ENCODE measurements around the gene GALNT2. TPM values are rescaled to one million over a fixed set of nuclear protein-coding genes. Genes with fewer than 3 reads are reported as not detected.

Gene GALNT2
- total and polyA plus RNA-seq, 2 of the 4 experiments (the other 2 are of a cell fraction): 50.4 to 189 TPM

DNA sequence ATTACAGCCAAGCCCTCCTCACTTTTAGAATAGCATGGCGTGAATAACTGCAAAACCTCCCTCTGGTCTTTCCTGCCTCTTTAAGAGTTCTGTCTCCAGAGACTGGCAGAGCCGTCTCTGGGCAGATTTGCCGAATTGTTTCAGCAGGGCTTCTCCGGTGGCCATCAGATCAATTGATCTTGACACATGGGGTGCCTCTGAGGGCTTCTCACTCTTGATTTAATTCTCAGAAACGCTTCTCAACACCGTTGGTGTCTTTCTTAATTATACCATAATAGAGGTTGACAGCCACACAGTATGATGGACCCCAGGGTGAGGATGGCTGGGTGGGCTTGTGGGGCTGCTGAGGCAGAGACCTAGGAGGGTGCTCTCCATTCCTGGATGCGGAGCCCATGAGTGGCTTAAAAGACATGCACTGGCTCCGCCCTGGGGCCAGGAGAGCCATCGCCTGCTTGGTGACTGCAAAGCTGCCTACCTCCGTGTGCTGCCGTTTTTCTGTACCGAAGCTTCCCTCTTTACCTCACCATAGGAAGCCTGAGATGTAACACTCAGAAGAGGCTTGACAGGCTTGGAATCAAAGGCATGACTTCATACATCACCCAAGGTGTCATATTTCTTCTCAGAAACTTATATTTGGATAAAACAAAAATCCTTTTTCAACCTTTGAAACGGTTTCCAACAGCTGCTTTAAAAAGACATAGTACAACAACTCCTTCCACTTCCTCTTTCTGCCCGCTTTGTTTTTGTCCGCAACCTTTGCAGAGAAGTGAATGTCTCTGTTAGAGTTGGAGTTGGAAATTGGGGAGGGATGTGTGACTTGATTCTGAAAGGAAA, 82.9 kb downstream of the GALNT2 start:
- no peak overlapping the region for H3K4ac ChIP-seq (ENCODE audit: low read depth, low read length)
- no peak overlapping the region for H2AK5ac ChIP-seq (ENCODE audit: low read depth, low read length)
- ATAC-seq (ENCODE audit: low read depth) (no peak), DNase-seq (peak; percentile 32)
- no peaks in the 10 kb centered on the region for H3K9me3 ChIP-seq (ENCODE audit: control insufficient read depth, insufficient read depth, low read length)
- H3K4me1 ChIP-seq (ENCODE audit: control insufficient read depth, insufficient read depth, low read length): peaks cover 11% of the 10 kb centered on the region; the same call in 1 of the 2 replicates
- peaks cover 64% of the 10 kb centered on the region for H4K20me1 ChIP-seq (ENCODE audit: insufficient read depth, low read length)
- WGBS, 2 experiments (ENCODE audit: extremely low coverage in 2 of 2, insufficient read length in 1 of 2): 84% methylated on average over 6 of the region's 15 CpGs; no CpG with 5 or more reads in 1 of the 2 experiments
- H3K56ac ChIP-seq (ENCODE audit: extremely low read depth, insufficient read depth, low read length): no peak overlapping the region
- no peaks in the 10 kb centered on the region for H3K36me3 ChIP-seq (ENCODE audit: control insufficient read depth, insufficient read depth, low read length)
- no peak overlapping the region for H2BK15ac ChIP-seq (ENCODE audit: low read depth, low read length)
- no peak overlapping the region for H4K5ac ChIP-seq (ENCODE audit: low read depth, low read length)
- H3K9me1 ChIP-seq (ENCODE audit: insufficient read depth, low read length): peaks cover 27% of the 10 kb centered on the region
- dilution Hi-C loops (cut with HindIII; ENCODE audit: low sequenced_read_pairs, unreplicated experiment) (no loop called here), intact Hi-C loops (cut with micrococcal nuclease) (no loop called here), in situ Hi-C loops (cut with MboI; ENCODE audit: low sequenced_read_pairs) (no loop called here)
- no peak overlapping the region for H2AFZ ChIP-seq (replicated peaks; ENCODE audit: low read length, poor library complexity)
- H3K27ac ChIP-seq (ENCODE audit: insufficient read depth, low read length): no peak overlapping the region
- no peak overlapping the region for H3K4me3 ChIP-seq (ENCODE audit: insufficient read depth, low read depth, low read length)
- H2BK5ac ChIP-seq (ENCODE audit: low read depth, low read length, poor library complexity, severe bottlenecking): no peak overlapping the region
- no TSS peak for BruUV-seq (replicated peaks)
- no peaks in the 10 kb centered on the region for H3K27me3 ChIP-seq (ENCODE audit: control insufficient read depth, insufficient read depth, low read length)
- no peak overlapping the region for H2BK20ac ChIP-seq (ENCODE audit: low read depth, low read length)
- H3K79me1 ChIP-seq (ENCODE audit: low read depth in 1 of 2, low read length in 2 of 2): peaks cover 51 to 91% of the 10 kb centered on the region in 2 experiments
- no peak for TF ChIP-seq NFE2L2 (IDR thresholded peaks at IDR 0.05; ENCODE audit: low read depth, low read length)
- TF ChIP-seq CEBPB (IDR thresholded peaks at IDR 0.05; ENCODE audit: low read depth, low read length): no peak
- TF ChIP-seq POLR2A (IDR thresholded peaks at IDR 0.05; ENCODE audit: low read depth, low read length): no peak
- TF ChIP-seq RFX5 (IDR thresholded peaks at IDR 0.05; ENCODE audit: low read depth, low read length): no peak
- no peak overlapping the region for H3K9ac ChIP-seq (ENCODE audit: low read depth, low read length)
- no peak overlapping the region for H4K8ac ChIP-seq (ENCODE audit: low read depth in 2 of 2, low read length in 2 of 2)
- POLR2A ChIA-PET (ENCODE audit: unreplicated experiment): no interaction called here
- H4K91ac ChIP-seq (ENCODE audit: insufficient read depth, low read depth, low read length): no peak overlapping the region
- H3K18ac ChIP-seq (ENCODE audit: low read depth, low read length): no peak overlapping the region
- H3K4me2 ChIP-seq (ENCODE audit: low read depth, low read length): no peak overlapping the region
- no peak overlapping the region for H2AK9ac ChIP-seq (replicated peaks; ENCODE audit: low read depth, low read length, poor library complexity)
- no peak overlapping the region for H2BK120ac ChIP-seq (ENCODE audit: low read depth, low read length)
- no peak overlapping the region for H3K23ac ChIP-seq (ENCODE audit: low read depth, low read length)
- no peak overlapping the region for H3K14ac ChIP-seq (replicated peaks; ENCODE audit: low read depth, low read length)
- CTCF ChIA-PET: no interaction called here

Data from IMR-90 (cell line).